GM21360 (cell line): Measurements from ENCODE around the gene OR8S1.
A peak's percentile ranks its signal among the peaks of the same experiment; 100 is the strongest.
"Not testable (repeated sequence)": the region's sequence is repeated elsewhere in the genome, so short reads cannot be mapped to it uniquely, and the experiment has no call there.

Experiments used
- ATAC-seq: cut with Tn5 transposase; IDR thresholded peaks from one replicate; pipeline ENCODE4 v1.9.1; 2021; ENCODE audit warnings: mild to moderate bottlenecking, moderate library complexity; ENCODE audit not compliant: unreplicated experiment

OR8S1 gene, protein sequence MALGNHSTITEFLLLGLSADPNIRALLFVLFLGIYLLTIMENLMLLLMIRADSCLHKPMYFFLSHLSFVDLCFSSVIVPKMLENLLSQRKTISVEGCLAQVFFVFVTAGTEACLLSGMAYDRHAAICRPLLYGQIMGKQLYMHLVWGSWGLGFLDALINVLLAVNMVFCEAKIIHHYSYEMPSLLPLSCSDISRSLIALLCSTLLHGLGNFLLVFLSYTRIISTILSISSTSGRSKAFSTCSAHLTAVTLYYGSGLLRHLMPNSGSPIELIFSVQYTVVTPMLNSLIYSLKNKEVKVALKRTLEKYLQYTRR

DNA sequence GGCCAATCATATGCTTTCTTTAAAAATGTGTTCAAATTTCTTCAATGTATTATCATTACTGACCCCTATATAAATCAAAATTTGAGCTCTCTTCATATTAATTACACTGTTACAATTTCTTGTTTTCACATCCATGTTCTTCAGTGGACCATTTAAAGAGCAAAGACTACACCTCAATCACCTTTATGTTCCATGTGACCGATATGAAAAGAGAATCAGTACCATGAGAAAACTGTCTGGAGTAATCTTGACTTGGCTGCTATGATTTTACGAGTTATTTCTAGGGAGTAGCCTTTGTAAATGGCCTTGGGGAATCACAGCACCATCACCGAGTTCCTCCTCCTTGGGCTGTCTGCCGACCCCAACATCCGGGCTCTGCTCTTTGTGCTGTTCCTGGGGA lies at the start of gene OR8S1:
OR8S1 (plus strand) TSS at position 301 of the 400 bp plus-strand sequence; CDS start at position 301, 0 bp downstream.
- no peak for ATAC-seq

DNA sequence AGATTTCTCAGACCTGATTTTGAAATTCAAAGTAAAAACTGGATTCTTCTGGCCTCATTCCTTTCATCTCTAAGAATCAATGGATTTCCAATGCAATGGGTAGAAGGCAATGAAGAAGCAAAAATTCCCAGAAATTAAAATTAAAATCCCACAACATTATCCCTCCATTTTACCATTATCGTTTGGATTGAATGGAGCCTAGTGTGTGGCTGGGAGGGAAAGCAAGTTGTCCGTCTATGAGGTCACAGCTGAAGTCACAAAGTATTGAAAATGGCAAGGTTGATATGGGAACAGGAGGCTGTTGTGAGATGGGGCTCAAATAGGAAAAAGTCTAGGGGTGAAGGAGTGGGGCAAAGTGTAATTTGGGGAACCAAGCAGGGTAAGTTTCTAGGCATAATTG lies 43.2 kb upstream of the OR8S1 start, which contains the start of gene C12orf54:
C12orf54 (plus strand) TSS at position 301 of the 400 bp plus-strand sequence. CDS start 799 bp downstream, outside the sequence.
- no peak for ATAC-seq

DNA sequence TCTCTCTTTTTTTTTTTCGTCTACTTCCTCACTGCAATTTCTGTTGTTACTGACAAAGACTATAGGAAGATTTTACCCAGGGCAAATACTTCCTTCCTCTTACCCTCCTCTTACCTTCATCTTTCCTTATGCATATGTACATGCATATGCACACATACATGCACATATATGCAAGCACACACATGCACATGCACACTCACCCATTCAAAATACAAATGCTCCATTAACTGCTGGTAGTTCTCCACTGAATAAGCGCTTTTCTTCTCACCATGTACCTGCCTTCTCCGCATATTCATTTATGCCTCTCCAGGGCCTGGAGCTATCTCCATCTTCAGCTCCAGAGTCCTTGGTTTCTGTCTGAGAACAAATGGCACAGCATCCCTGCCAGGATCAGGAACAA lies 42.5 kb upstream of the OR8S1 start:
- no peak for ATAC-seq

DNA sequence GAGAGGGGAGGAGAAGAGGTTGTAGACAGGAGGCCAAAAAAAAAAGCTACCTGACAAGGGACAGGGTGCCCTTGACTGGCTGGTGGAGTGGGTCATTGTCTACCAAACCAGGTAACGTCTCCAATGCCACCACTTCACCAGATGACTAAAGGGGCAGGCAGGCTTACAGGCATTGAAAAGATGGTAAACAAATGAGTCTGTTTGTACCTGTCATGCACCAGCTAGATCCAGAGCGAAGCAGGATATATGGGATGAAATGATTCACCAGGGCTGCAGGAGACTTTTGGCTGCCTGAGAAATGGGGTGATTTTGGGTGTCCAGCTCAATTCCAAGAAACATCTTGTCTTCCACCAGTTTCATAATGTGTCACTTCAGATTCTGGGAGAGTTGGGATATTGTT lies 39.2 kb upstream of the OR8S1 start:
- ATAC-seq: no peak

DNA sequence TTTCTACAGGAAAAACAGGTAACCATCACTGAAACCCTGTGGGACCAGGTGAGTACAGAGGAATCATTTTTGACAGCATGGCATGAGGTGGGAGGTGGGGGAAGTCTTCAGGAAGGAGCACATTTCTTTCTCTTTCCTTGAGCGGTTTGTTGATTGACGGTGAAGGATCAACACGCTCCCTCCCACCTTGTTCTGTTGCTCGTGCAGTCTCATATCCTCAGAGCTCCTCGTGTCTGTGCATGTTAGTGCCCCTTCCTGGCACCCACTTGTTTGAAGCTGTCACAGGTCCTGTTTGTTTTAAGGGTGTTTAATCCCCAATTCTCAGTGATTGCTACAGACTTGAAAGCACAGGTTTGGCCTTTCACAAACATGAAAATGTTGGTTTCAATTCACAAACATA lies 38.8 kb upstream of the OR8S1 start:
- no peak for ATAC-seq

DNA sequence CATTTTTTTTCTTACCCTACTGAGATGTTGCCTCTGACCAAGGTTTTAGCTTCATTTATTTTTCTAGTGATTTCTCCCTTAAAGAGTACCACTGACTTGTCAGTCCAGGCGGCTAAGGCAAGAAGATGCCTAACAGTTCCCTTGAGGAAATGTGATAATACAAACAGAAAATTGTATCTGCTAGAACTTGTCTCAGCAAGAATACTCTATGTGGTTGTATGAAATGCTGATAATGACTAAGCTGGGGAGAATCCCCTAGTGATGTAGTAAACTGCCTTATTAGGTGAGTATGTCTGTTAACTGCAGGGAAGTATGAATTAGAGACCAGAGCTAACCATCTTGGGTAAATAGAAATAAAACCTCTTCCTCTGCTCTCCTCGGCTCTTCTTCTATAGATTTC lies 36.4 kb upstream of the OR8S1 start:
- peak; percentile 95 for ATAC-seq

DNA sequence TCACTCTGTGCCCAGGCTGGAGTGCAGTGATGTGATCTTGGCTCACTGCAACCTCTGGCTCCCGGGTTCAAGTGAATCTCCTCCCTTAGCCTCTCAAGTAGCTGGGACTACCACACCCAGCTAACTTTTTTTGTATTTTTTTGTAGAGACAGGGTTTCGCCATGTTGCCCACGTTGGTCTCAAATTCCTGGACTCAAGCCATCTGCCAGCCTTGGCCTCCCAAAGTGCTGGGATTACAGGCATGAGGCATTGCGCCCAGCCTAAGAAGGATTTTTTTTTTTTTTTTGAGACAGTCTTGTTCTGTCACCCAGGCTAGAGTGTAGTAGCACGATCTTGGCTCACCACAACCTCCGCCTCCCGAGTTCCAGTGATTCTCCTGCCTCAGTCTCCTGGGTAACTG lies 36.0 kb upstream of the OR8S1 start:
- ATAC-seq: not testable (repeated sequence)

DNA sequence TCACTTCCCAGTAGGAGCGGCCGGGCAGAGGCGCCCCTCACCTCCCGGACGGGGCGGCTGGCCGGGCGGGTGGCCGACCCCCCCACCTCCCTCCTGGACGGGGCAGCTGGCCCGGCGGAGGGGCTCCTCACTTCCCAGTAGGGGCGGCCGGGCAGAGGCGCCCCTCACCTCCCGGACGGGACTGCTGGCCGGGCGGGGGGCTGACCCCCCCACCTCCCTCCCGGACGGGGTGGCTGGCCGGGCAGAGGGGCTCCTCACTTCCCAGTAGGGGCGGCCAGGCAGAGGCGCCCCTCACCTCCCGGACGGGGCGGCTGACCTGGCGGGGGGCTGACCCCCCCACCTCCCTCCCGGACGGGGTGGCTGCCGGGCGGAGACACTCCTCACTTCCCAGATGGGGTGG lies 25.2 kb upstream of the OR8S1 start:
- ATAC-seq: not testable (repeated sequence)

DNA sequence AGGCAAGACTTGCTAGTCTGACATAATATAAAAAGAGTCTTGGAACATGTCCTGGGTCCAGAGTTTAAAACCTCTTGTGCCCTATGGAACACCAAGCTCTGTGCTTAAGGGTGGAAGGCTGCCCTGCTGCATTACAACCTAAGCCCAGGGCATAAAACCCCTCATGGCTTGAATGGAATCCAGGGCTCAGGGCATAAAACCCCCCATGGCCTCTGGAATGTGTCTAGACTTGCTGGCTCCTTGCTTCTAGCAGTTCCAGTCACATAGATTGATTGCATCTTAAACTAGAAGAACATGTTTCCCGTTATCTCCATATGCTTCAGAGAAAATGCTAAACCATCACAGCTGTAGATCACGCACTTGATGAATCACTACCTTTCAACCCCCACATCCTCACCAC lies 18.6 kb upstream of the OR8S1 start:
- not testable (repeated sequence) for ATAC-seq

DNA sequence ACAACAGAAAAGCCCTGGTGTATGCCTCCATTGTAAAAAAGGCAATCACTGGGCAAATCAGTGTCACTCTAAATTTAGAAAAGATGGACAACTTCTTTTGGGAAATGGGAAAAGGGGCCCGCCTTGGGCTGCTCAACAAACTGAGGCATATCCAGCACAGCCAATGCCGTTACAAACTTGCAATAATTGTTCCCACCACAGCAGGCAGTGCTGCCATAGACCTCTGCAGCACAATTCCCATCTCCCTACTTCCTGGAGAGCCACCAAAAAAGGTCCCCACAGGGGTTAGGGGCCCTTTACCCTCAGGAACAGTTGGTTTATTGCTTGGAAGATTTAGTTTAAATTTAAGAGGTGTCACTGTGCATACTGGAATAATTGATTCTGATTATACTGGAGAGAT lies 16.4 kb upstream of the OR8S1 start:
- ATAC-seq: no peak

DNA sequence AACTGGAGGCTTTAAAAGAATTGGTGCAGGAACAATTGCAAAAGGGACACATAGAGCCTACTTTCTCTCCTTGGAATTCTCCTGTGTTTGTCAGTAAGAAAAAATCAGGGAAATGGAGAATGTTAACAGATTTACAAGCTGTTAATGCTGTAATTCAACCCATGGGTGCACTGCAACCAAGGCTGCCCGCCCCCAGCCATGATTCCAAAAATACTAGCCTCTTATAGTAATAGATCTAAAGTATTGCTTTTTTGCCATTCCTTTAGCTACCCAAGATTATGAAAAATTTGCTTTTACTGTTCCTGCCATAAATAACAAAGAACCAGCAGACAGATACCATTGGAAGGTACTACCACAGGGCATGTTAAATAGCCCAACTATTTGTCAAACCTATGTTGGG lies 15.3 kb upstream of the OR8S1 start:
- no peak for ATAC-seq

DNA sequence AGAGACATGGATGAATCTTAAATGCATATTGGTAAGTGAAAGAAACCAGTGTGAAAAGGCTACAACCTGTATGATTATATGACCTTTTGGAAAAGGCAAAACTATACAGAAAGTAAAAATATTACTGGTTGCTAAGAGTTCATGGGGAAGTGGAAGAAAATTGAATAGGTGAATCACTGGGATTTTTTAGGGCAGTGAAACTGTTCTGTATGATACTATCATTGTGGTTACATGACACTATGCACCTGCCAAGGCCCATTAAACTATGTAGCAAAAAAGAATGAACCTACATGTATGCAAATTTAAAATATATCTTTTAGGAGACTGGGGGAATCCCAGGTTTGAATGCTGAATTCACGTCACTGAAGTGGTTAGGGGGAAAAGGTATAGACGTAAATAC lies 12.6 kb upstream of the OR8S1 start:
- peak; percentile 75 for ATAC-seq

DNA sequence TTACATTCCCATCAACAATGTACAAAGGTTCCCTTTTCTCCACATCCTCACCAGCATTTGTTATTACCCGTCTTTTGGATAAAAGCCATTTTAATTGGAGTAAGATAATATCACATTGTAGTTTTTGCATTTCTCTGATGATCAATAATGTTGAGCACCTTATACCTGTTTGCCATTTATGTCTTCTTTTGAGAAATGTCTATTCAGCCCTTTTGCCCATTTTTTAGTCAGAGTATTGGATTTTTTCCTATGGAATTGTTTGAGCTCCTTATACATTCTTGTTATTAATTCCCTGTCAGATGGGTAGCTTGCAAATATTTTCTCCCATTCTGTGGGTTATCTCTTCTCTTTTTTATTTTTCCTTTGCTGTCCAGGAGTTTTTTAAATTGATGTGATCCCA lies 10.7 kb upstream of the OR8S1 start:
- no peak for ATAC-seq

DNA sequence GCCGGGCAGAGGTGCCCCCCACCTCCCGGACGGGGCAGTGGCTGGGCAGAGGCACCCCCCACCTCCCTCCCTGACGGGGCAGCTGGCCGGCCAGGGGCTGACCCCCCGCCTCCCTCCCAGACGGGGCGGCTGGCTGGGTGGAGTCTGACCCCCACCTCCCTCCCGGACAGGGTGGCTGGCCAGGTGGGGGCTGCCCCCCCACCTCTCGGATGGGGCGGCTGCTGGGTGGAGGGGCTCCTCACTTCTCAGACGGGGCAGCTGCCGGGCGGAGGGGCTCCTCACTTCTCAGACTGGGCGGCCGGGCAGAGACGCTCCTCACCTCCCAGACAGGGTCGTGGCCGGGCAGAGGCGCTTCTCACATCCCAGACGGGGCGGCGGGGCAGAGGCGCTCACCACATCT lies 5.1 kb upstream of the OR8S1 start:
- not testable (repeated sequence) for ATAC-seq

DNA sequence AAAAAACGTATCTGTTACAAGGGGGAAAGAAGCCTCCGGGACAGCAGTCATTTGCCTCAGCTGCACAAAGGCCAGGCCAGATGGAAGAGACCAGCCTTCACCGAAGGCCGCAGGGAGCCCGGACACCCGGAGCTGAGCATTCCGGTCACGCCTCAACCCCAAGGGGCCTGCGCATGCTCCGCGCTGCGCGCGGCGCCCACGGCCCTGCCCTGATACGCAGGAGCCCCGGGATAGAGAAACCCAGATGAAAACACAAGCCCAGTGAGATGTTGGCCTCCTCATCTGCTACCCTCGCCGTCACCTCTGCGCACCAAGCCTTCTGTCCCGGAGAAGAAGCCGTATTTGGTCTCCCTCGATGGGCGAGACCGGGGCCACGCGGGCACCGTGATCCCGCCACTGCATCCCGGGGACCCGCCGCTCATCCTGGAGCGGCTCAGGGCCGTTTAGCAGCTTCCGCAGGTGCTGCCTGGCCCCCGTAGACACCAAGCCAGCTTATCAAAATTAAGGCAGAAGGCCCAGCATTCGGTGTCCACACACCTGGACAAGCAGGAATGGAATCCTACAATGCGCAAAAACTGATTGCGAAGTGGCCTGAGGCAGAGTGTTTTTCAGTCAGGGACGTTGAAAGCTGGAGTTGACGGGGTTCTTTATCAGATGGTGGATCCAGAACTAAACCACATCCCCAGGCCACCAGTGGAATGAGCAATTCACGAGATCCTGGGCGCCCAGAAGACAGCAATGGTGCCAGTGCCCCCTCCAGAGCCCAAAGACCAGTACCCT lies 2.6 kb downstream of the OR8S1 start:
- no peak for ATAC-seq

DNA sequence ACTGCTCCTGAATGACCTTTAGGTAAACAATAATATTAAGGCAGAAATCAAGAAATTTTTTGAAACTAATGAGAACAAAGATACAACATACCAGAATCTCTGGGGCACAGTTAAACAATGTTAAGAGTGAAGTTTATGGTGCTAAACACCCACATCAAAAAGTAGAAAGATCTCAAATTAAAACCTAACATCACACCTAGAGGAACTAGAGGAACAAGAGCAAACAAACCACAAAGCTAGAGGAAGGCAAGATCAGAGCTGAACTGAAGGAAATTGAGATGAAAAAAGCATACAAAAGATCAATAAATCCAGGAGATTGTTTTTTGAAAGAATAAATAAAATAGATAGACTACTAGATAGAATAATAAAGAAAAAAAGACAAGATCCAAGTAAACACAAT lies 7.2 kb downstream of the OR8S1 start:
- ATAC-seq: no peak

DNA sequence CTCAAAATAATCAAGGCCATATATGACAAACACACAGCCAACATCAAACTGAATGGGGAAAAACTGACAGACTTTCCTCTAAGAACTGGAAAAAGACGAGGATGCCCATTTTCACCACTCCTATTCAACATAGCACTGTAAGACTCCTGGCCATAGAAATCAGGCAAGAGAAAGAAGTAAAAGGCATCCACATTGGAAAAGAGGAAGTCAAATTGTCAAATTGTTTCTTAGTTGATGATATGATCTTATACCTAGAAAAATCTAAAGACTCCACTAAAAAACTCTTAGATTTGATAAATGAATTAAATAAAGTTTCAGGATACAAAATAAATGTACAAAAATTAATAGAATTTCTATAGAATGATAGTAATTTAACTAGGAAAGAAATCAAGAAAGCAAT lies 11.2 kb downstream of the OR8S1 start:
- ATAC-seq: no peak

DNA sequence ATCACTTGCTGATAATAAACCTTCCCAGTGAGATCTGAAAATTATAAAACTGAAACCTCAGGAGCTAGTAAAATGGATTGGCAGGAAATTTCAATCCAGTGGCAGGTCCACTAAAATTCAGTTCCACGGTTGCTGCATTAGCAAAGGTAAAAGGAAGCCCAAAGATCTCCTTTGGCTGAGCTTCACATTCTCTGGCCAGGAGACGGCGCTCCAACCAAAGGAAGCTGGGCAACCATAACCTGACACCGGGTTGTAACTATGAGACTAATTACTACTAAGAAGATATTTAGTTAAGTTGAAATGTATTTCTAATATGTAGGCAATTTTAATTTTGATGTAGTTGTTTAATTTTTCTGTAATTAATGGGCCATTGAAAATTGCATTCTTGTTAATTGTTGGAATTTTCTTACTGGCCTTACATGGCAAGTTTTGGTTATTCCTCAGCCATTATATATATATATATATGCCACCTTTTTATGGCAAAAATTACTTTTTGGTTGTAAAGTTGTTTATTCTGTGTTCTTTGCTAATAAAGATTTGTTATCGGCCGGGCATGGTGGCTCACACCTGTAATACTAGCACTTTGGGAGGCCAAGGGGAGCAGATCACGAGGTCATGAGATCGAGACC lies 17.0 kb downstream of the OR8S1 start:
- no peak for ATAC-seq

DNA sequence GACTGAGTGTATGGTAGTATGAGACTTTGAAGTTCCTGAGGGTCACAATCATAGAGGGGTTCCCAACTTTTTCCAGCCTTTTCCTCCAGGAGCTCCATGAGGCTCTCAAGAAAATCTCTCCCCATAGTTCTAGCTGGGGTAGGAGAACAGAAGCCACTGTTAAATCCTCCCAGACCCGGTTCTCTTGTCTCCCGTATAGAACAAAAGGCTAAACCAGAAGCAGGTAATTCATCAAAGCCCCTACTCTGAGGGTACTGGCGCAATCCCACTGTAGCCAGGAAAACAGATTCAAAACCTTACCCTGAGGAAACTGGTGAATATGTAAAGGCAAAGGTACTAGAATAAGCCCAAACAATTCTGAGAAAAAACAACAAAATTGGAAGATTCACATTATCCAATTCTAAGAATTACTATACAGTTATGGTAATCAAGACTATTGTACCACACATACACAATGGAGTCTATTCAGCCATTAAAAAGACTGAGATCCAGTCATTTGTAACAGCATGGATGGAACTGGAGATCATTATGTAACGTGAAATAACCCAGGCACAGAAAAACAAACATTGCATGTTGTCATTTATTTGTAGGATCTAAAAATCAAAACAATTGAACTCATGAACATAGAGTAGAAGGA lies 20.5 kb downstream of the OR8S1 start:
- ATAC-seq: no peak

DNA sequence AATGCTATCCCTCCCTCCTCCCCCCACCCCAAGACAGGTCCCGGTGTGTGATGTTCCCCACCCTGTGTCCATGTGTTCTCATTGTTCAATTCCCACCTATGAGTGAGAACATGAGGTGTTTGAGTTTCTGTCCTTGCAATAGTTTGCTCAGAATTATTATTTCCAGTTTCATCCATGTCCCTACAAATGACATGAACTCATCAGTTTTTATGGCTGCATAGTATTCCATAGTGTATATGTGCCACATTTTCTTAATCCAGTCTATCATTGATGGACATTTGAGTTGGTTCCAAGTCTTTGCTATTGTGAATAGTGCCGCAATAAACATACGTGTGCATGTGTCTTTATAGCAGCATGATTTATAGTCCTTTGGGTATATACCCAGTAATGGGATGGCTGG lies 21.6 kb downstream of the OR8S1 start:
- not testable (repeated sequence) for ATAC-seq

DNA sequence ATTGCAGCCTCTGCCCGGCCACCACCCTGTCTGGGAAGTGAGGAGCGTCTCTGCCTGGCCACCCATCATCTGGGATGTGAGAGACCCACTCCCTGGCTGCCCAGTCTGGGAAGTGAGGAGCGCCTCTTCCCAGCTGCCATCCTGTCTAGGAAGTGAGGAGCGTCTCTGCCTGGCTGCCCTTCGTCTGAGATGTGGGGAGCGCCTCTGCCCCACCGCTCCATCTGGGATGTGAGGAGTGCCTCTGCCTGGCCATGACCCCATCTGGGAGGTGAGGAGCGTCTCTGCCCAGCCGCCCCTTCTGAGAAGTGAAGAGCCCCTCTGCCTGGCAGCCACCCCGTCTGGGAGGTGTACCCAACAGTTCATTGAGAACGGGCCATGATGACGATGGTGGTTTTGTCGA lies 26.2 kb downstream of the OR8S1 start:
- ATAC-seq: not testable (repeated sequence)
